ENCODE results near the gene C3orf20. TPM values are rescaled to one million over a fixed set of nuclear protein-coding genes. Genes with fewer than 3 reads are reported as not detected.

C3orf20 gene
- not detected for polyA plus RNA-seq

DNA sequence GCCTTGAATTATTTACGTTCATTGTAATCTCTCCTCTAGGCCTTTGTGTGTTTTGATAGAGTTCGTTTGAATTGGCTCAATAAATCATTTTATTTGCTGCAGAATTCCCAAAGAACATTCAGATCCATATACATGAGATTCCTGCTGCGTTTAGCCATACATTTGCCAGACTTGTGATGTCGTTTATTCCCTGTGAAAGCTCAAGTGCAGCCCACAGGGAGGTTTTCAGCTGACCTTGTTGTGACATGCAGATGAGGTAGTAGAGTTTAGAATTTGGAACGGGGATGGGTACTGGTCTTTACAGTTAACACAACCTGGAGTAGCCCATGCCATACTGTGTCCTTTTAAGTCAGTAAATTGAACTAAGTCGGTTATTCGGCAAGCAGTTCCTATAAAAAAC, at the start of gene C3orf20:
TSS of gene C3orf20 (plus strand) at position 301 of the 400 bp plus-strand sequence. CDS start 7,573 bp downstream, outside the sequence.
- H3K27ac ChIP-seq (ENCODE audit: low read depth in 2 of 2, low read length in 1 of 2): no peak within 1 kb of the TSS
- no peak within 1 kb of the TSS for H3K4me3 ChIP-seq (ENCODE audit: low read depth in 1 of 2, low read length in 2 of 2)
- H3K4me1 ChIP-seq (ENCODE audit: control insufficient read depth in 2 of 2, insufficient read depth in 2 of 2, low read length in 1 of 2): no peaks in the 10 kb centered on the region
- no peaks in the 10 kb centered on the region for H3K27me3 ChIP-seq (ENCODE audit: control insufficient read depth in 1 of 2, insufficient read depth in 2 of 2, low read length in 2 of 2)
- H3K36me3 ChIP-seq (ENCODE audit: control insufficient read depth in 2 of 2, insufficient read depth in 2 of 2, low read length in 1 of 2): peaks cover 14 to 16% of the 10 kb centered on the region in 2 donors
- WGBS, 2 donors: 51 to 59% methylated on average over 7 of the region's 7 CpGs
- no peaks in the 10 kb centered on the region for H3K9me3 ChIP-seq (ENCODE audit: control insufficient read depth in 2 of 2, insufficient read depth in 1 of 2, low read depth in 1 of 2, low read length in 1 of 2)

DNA sequence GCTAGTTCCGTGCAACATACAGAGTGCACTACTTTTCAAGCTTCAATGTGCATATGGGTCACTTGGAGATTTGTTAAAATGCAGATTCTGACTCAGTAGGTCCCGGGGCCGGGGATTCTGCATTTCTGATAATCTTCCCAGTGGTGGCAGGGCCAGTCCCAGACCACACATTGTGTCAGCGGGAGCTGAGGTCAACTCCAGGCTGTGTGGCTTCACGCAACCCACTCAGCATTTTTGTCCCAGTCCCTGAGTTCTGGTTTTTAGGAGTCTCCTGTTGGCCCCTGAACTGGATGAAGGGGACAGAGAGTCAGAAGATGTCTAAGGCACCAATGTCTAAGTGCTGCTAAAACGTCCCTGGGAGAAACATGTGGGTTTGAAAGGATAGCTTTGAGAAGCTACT, 49.5 kb upstream of the C3orf20 start:
- Histone ChIP-seq H3K27ac (ENCODE audit: low read depth in 2 of 2, low read length in 1 of 2) (no peak overlapping the region), H3K9me3 (ENCODE audit: control insufficient read depth in 2 of 2, insufficient read depth in 1 of 2, low read depth in 1 of 2, low read length in 1 of 2) (no peaks in the 10 kb centered on the region), H3K36me3 (ENCODE audit: control insufficient read depth in 2 of 2, insufficient read depth in 2 of 2, low read length in 1 of 2) (no peaks in the 10 kb centered on the region), H3K4me3 (ENCODE audit: low read depth in 1 of 2, low read length in 2 of 2) (no peak overlapping the region), H3K27me3 (ENCODE audit: control insufficient read depth in 1 of 2, insufficient read depth in 2 of 2, low read length in 2 of 2) (no peaks in the 10 kb centered on the region), H3K4me1 (ENCODE audit: control insufficient read depth in 2 of 2, insufficient read depth in 2 of 2, low read length in 1 of 2) (no peaks in the 10 kb centered on the region)
- 77 to 82% methylated on average over 6 of the region's 6 CpGs for WGBS, 2 donors

DNA sequence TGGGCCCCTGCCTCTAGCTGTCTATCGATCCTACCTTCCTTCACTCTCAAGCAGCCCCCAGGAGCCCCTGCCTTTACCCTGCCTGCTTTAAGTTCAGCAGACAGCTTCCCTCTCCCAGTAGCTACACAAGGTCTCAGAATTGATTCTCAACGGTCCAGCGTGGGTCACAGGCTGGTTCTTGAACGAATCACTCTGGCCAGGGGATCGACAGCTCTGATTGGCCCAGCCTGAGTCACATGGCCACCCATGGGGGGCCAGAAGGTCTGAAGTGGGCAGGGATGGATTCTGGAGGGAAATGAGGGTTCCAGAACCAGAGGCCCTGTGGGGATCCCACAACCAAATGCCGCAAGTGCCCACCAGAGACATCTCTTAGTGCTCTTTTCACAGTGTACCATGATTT, 47.1 kb upstream of the C3orf20 start:
- no peaks in the 10 kb centered on the region for H3K9me3 ChIP-seq (ENCODE audit: control insufficient read depth in 2 of 2, insufficient read depth in 1 of 2, low read depth in 1 of 2, low read length in 1 of 2)
- 76 to 90% methylated on average over 6 of the region's 6 CpGs for WGBS, 2 donors
- H3K4me1 ChIP-seq (ENCODE audit: control insufficient read depth in 2 of 2, insufficient read depth in 2 of 2, low read length in 1 of 2): no peaks in the 10 kb centered on the region
- no peaks in the 10 kb centered on the region for H3K36me3 ChIP-seq (ENCODE audit: control insufficient read depth in 2 of 2, insufficient read depth in 2 of 2, low read length in 1 of 2)
- H3K4me3 ChIP-seq (ENCODE audit: low read depth in 1 of 2, low read length in 2 of 2): no peak overlapping the region
- H3K27ac ChIP-seq (ENCODE audit: low read depth in 2 of 2, low read length in 1 of 2): no peak overlapping the region
- H3K27me3 ChIP-seq (ENCODE audit: control insufficient read depth in 1 of 2, insufficient read depth in 2 of 2, low read length in 2 of 2): no peaks in the 10 kb centered on the region

- Histone ChIP-seq H3K9me3 (ENCODE audit: control insufficient read depth in 2 of 2, insufficient read depth in 1 of 2, low read depth in 1 of 2, low read length in 1 of 2) (no peaks in the 10 kb centered on the region), H3K27ac (ENCODE audit: low read depth in 2 of 2, low read length in 1 of 2) (no peak overlapping the region), H3K36me3 (ENCODE audit: control insufficient read depth in 2 of 2, insufficient read depth in 2 of 2, low read length in 1 of 2) (no peaks in the 10 kb centered on the region), H3K27me3 (ENCODE audit: control insufficient read depth in 1 of 2, insufficient read depth in 2 of 2, low read length in 2 of 2) (no peaks in the 10 kb centered on the region), H3K4me3 (ENCODE audit: low read depth in 1 of 2, low read length in 2 of 2) (no peak overlapping the region), H3K4me1 (ENCODE audit: control insufficient read depth in 2 of 2, insufficient read depth in 2 of 2, low read length in 1 of 2) (no peaks in the 10 kb centered on the region)
- WGBS, 2 donors: 70 to 75% methylated on average over 4 of the region's 4 CpGs
Observed at GRCh38 chr3:14628406-14628805, 46.5 kb upstream of the C3orf20 start.

GRCh38 chr3:14630404-14631100, 44.4 kb upstream of the C3orf20 start:
- Histone ChIP-seq H3K4me3 (ENCODE audit: low read depth in 1 of 2, low read length in 2 of 2) (no peak overlapping the region), H3K36me3 (ENCODE audit: control insufficient read depth in 2 of 2, insufficient read depth in 2 of 2, low read length in 1 of 2) (no peaks in the 10 kb centered on the region), H3K9me3 (ENCODE audit: control insufficient read depth in 2 of 2, insufficient read depth in 1 of 2, low read depth in 1 of 2, low read length in 1 of 2) (no peaks in the 10 kb centered on the region), H3K27ac (ENCODE audit: low read depth in 2 of 2, low read length in 1 of 2) (no peak overlapping the region), H3K27me3 (ENCODE audit: control insufficient read depth in 1 of 2, insufficient read depth in 2 of 2, low read length in 2 of 2) (no peaks in the 10 kb centered on the region), H3K4me1 (ENCODE audit: control insufficient read depth in 2 of 2, insufficient read depth in 2 of 2, low read length in 1 of 2) (no peaks in the 10 kb centered on the region)
- 80 to 82% methylated on average over 9 of the region's 9 CpGs for WGBS, 2 donors

DNA sequence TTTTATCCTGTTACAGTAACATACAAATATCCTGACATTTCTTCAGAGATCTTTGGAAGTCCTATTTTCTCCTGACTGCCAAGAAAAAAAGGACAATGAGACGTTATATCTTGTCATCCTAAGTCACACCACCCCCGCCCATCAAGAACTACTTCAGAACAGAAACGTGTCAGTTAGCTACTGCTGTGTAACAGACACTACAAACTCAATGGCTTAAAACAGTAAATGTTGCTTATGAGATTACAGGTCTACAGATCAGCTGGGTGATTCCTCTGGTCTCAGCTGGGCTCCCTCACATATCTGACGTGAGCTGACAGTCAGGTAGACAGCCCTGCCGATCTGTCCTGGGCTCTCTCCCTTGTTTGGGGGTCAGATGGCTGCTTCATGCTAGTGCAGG, 43.8 kb upstream of the C3orf20 start:
- H3K9me3 ChIP-seq (ENCODE audit: control insufficient read depth in 2 of 2, insufficient read depth in 1 of 2, low read depth in 1 of 2, low read length in 1 of 2): no peaks in the 10 kb centered on the region
- H3K4me1 ChIP-seq (ENCODE audit: control insufficient read depth in 2 of 2, insufficient read depth in 2 of 2, low read length in 1 of 2): no peaks in the 10 kb centered on the region
- no peak overlapping the region for H3K27ac ChIP-seq (ENCODE audit: low read depth in 2 of 2, low read length in 1 of 2)
- 79 to 82% methylated on average over 5 of the region's 5 CpGs for WGBS, 2 donors
- no peaks in the 10 kb centered on the region for H3K27me3 ChIP-seq (ENCODE audit: control insufficient read depth in 1 of 2, insufficient read depth in 2 of 2, low read length in 2 of 2)
- H3K36me3 ChIP-seq (ENCODE audit: control insufficient read depth in 2 of 2, insufficient read depth in 2 of 2, low read length in 1 of 2): no peaks in the 10 kb centered on the region
- no peak overlapping the region for H3K4me3 ChIP-seq (ENCODE audit: low read depth in 1 of 2, low read length in 2 of 2)

- no peaks in the 10 kb centered on the region for H3K4me1 ChIP-seq (ENCODE audit: control insufficient read depth in 2 of 2, insufficient read depth in 2 of 2, low read length in 1 of 2)
- no peaks in the 10 kb centered on the region for H3K36me3 ChIP-seq (ENCODE audit: control insufficient read depth in 2 of 2, insufficient read depth in 2 of 2, low read length in 1 of 2)
- H3K9me3 ChIP-seq (ENCODE audit: control insufficient read depth in 2 of 2, insufficient read depth in 1 of 2, low read depth in 1 of 2, low read length in 1 of 2): no peaks in the 10 kb centered on the region
- no peaks in the 10 kb centered on the region for H3K27me3 ChIP-seq (ENCODE audit: control insufficient read depth in 1 of 2, insufficient read depth in 2 of 2, low read length in 2 of 2)
- no peak overlapping the region for H3K4me3 ChIP-seq (ENCODE audit: low read depth in 1 of 2, low read length in 2 of 2)
- H3K27ac ChIP-seq (ENCODE audit: low read depth in 2 of 2, low read length in 1 of 2): no peak overlapping the region
- WGBS, 2 donors: 81 to 83% methylated on average over 8 of the region's 8 CpGs
Observed at GRCh38 chr3:14631687-14632441, 43.1 kb upstream of the C3orf20 start.

DNA sequence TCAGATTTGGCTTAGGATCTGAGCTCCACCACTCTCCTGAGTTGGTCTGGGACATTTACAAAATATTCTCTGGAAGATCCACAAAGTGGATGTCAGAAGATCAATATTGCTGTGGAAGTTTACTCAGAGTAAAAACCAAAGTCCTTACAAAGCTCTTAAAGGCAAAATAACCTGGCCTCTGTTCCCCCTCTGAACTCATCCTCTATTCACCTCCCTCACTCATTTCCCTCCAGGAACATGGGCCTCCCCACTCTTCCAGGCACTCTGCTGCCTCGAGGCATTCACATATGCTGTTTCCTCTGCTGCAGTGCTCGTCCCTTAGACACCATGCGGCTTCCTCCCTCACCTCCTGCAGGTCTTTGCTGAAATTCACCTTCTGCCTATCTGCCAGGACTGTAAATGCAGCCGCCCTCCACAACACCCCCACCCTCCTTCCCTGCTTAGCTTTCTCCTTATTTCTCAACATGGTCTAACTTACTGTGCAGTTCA, 42.5 kb upstream of the C3orf20 start:
- Histone ChIP-seq H3K4me1 (ENCODE audit: control insufficient read depth in 2 of 2, insufficient read depth in 2 of 2, low read length in 1 of 2) (no peaks in the 10 kb centered on the region), H3K27me3 (ENCODE audit: control insufficient read depth in 1 of 2, insufficient read depth in 2 of 2, low read length in 2 of 2) (no peaks in the 10 kb centered on the region), H3K36me3 (ENCODE audit: control insufficient read depth in 2 of 2, insufficient read depth in 2 of 2, low read length in 1 of 2) (no peaks in the 10 kb centered on the region), H3K27ac (ENCODE audit: low read depth in 2 of 2, low read length in 1 of 2) (no peak overlapping the region), H3K9me3 (ENCODE audit: control insufficient read depth in 2 of 2, insufficient read depth in 1 of 2, low read depth in 1 of 2, low read length in 1 of 2) (no peaks in the 10 kb centered on the region), H3K4me3 (ENCODE audit: low read depth in 1 of 2, low read length in 2 of 2) (no peak overlapping the region)
- WGBS, 2 donors: 46 to 65% methylated on average over 4 of the region's 4 CpGs

DNA sequence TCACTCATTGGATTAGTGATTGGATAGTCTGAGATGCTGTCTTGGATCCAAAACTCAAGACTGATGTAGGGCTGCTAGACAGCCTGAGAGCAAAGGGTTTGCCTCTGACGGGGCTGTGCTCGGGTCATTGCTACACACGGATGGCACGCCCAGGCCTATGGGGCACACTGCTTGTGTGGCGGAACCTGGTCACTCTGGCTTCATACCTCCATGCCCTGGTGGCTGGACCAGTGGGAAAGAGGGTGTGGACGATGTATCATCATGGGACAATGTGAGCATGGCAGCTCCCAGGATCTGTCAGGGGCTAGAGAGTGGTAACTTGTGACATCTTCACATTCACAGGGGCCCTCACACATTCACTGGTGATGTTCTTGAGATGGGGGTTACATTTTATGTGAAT, 41.5 kb upstream of the C3orf20 start:
- H3K9me3 ChIP-seq (ENCODE audit: control insufficient read depth in 2 of 2, insufficient read depth in 1 of 2, low read depth in 1 of 2, low read length in 1 of 2): no peaks in the 10 kb centered on the region
- no peak overlapping the region for H3K27ac ChIP-seq (ENCODE audit: low read depth in 2 of 2, low read length in 1 of 2)
- H3K4me1 ChIP-seq (ENCODE audit: control insufficient read depth in 2 of 2, insufficient read depth in 2 of 2, low read length in 1 of 2): no peaks in the 10 kb centered on the region
- no peak overlapping the region for H3K4me3 ChIP-seq (ENCODE audit: low read depth in 1 of 2, low read length in 2 of 2)
- H3K27me3 ChIP-seq (ENCODE audit: control insufficient read depth in 1 of 2, insufficient read depth in 2 of 2, low read length in 2 of 2): no peaks in the 10 kb centered on the region
- WGBS, 2 donors: 85 to 86% methylated on average over 6 of the region's 6 CpGs
- no peaks in the 10 kb centered on the region for H3K36me3 ChIP-seq (ENCODE audit: control insufficient read depth in 2 of 2, insufficient read depth in 2 of 2, low read length in 1 of 2)

Measured in esophagus (tissue), 2 donors.